UCSD-AML1 (cell line): ENCODE results near the gene ASPHD1.

ENCODE experiments used
- DNase-seq: peaks from one replicate; lab custom pipeline; 2025; ENCODE audit not compliant: unreplicated experiment; lab: John Stamatoyannopoulos, UW

Gene ASPHD1

GRCh38 chr16:29940656-29941055, 40.4 kb downstream of the ASPHD1 start:
- no peak for DNase-seq

GRCh38 chr16:29943846-29944799, 43.8 kb downstream of the ASPHD1 start:
- no peak for DNase-seq

- DNase-seq, result no peak
Measured at GRCh38 chr16:29947897-29948296, 47.6 kb downstream of the ASPHD1 start.

GRCh38 chr16:29950806-29951461, 50.6 kb downstream of the ASPHD1 start:
- DNase-seq, result no peak

- DNase-seq, result no peak
Measured at GRCh38 chr16:29951625-29952365, 51.5 kb downstream of the ASPHD1 start.
